ENCODE data around the gene CTBP2.

CTBP2 gene

GRCh38 chr10:125035136-125035535 is 125.2 kb downstream of the CTBP2 start:
- H3K9me3 Mint-ChIP-seq: no peaks in the 10 kb centered on the region
- TF ChIP-seq CTCF (IDR thresholded peaks at IDR 0.05; ENCODE audit: unreplicated experiment in 3 of 3): no peak
- no peaks in the 10 kb centered on the region for H3K27me3 Mint-ChIP-seq (ENCODE audit: low read depth)
- H3K27ac Mint-ChIP-seq: peak overlapping the region; percentile 29 to 64 (median 58)
- peaks cover 49% of the 10 kb centered on the region for H3K36me3 Mint-ChIP-seq (ENCODE audit: low read depth)
- H3K4me1 Mint-ChIP-seq: peaks cover 62% of the 10 kb centered on the region
- H3K4me3 Mint-ChIP-seq: peak overlapping the region in 1 of 3 experiments; percentile 34

- no peaks in the 10 kb centered on the region for H3K27me3 Mint-ChIP-seq (ENCODE audit: low read depth)
Measured at GRCh38 chr10:125034675-125035074, 125.7 kb downstream of the CTBP2 start.

GRCh38 chr10:125033146-125033924 is 127.0 kb downstream of the CTBP2 start:
- TF ChIP-seq CTCF (IDR thresholded peaks at IDR 0.05; ENCODE audit: unreplicated experiment in 3 of 3): no peak
- Mint-ChIP-seq H3K9me3 (no peaks in the 10 kb centered on the region), H3K4me1 (peaks cover 63% of the 10 kb centered on the region), H3K27ac (peak overlapping the region in 1 of 3 experiments; percentile 40), H3K27me3 (ENCODE audit: low read depth) (no peaks in the 10 kb centered on the region), H3K36me3 (ENCODE audit: low read depth) (peaks cover 52% of the 10 kb centered on the region), H3K4me3 (no peak overlapping the region)

More at GRCh38 chr10:125034675-125035074, 125.7 kb downstream of the CTBP2 start:
- Mint-ChIP-seq H3K4me3 (no peak overlapping the region), H3K27ac (peak overlapping the region; percentile 29 to 64 (median 58)), H3K36me3 (ENCODE audit: low read depth) (peaks cover 52% of the 10 kb centered on the region), H3K4me1 (peaks cover 65% of the 10 kb centered on the region), H3K9me3 (no peaks in the 10 kb centered on the region)
- TF ChIP-seq CTCF (IDR thresholded peaks at IDR 0.05; ENCODE audit: unreplicated experiment in 3 of 3): no peak

GRCh38 chr10:125032474-125033020 is 127.8 kb downstream of the CTBP2 start:
- Mint-ChIP-seq H3K9me3 (no peaks in the 10 kb centered on the region), H3K36me3 (ENCODE audit: low read depth) (peaks cover 47% of the 10 kb centered on the region), H3K4me3 (no peak overlapping the region), H3K4me1 (peaks cover 63% of the 10 kb centered on the region), H3K27me3 (ENCODE audit: low read depth) (no peaks in the 10 kb centered on the region), H3K27ac (peak overlapping the region in 2 of 3 experiments; percentile 36 to 37)
- TF ChIP-seq CTCF (IDR thresholded peaks at IDR 0.05; ENCODE audit: unreplicated experiment in 3 of 3): no peak

- TF ChIP-seq CTCF (IDR thresholded peaks at IDR 0.05; ENCODE audit: unreplicated experiment in 3 of 3): no peak
- Mint-ChIP-seq H3K36me3 (ENCODE audit: low read depth) (peaks cover 35% of the 10 kb centered on the region), H3K27ac (no peak overlapping the region), H3K4me1 (peaks cover 50% of the 10 kb centered on the region), H3K4me3 (no peak overlapping the region), H3K9me3 (no peaks in the 10 kb centered on the region), H3K27me3 (ENCODE audit: low read depth) (no peaks in the 10 kb centered on the region)
Measured at GRCh38 chr10:125030567-125031197, 129.7 kb downstream of the CTBP2 start.
